Mesenchymal stem cell (in vitro differentiated cells and primary cell): ENCODE measurements around the gene VGF.
"Not testable (repeated sequence)": the region's sequence is repeated elsewhere in the genome, so short reads cannot be mapped to it uniquely, and the experiment has no call there.

Experiments used
- DNase-seq: peaks from one replicate; pipeline ENCODE4 v3.0.0-alpha.2; 2013
- H2AFZ ChIP-seq: one replicate; pipeline ENCODE4 v1.6.1; 2013; ENCODE audit warnings: low read depth, mild to moderate bottlenecking, control low read depth, inconsistent platforms, low read length, moderate library complexity
- H2AK5ac ChIP-seq: 2 replicates; pipeline ENCODE4 v1.6.1; 2013; ENCODE audit warnings: low read length, moderate library complexity, mild to moderate bottlenecking, inconsistent platforms; ENCODE audit not compliant: severe bottlenecking
- H2BK120ac ChIP-seq: one replicate; pipeline ENCODE4 v1.6.1; 2013; ENCODE audit warnings: low read depth, mild to moderate bottlenecking, inconsistent platforms, low read length, moderate library complexity
- H2BK12ac ChIP-seq, 2 experiments: one replicate each; pipeline ENCODE4 v1.6.1; 2013; ENCODE audit warnings: inconsistent platforms in 2 of 2, low read length in 2 of 2, mild to moderate bottlenecking in 2 of 2, moderate library complexity in 2 of 2, control low read depth in 1 of 2
- H2BK15ac ChIP-seq: one replicate; pipeline ENCODE4 v1.6.1; 2013; ENCODE audit warnings: mild to moderate bottlenecking, low read depth, inconsistent platforms; ENCODE audit not compliant: poor library complexity, severe bottlenecking
- H2BK5ac ChIP-seq: 2 replicates; pipeline ENCODE4 v1.6.1; 2013; ENCODE audit warnings: low read depth, mild to moderate bottlenecking, low read length, control low read depth, inconsistent platforms; ENCODE audit not compliant: poor library complexity, severe bottlenecking
- H3K14ac ChIP-seq, 2 experiments: one replicate each; pipeline ENCODE4 v1.6.1; 2013; ENCODE audit warnings: inconsistent platforms in 2 of 2, low read length in 2 of 2, control low read depth in 1 of 2, mild to moderate bottlenecking in 1 of 2, moderate library complexity in 1 of 2
- H3K18ac ChIP-seq, 2 experiments: one replicate each; pipeline ENCODE4 v1.6.1; 2013; ENCODE audit warnings: inconsistent platforms in 2 of 2, low read length in 2 of 2, control low read depth in 1 of 2, low read depth in 1 of 2, mild to moderate bottlenecking in 1 of 2
- H3K23ac ChIP-seq, 2 experiments: one replicate each; pipeline ENCODE4 v1.6.1; 2013; ENCODE audit warnings: inconsistent platforms in 2 of 2, low read length in 2 of 2, mild to moderate bottlenecking in 2 of 2, moderate library complexity in 2 of 2, control low read depth in 1 of 2
- H3K27ac ChIP-seq: 2 replicates; pipeline ENCODE4 v1.5.1; 2013; ENCODE audit warnings: mild to moderate bottlenecking, moderate library complexity, low read length, control low read depth, inconsistent platforms; ENCODE audit not compliant: poor library complexity, severe bottlenecking
- H3K27me3 ChIP-seq, 2 experiments: 2 replicates each; pipeline versions ENCODE4 v1.6.1 to v1.7.0; 2013; ENCODE audit warnings: low read length in 2 of 2, mild to moderate bottlenecking in 2 of 2, moderate library complexity in 2 of 2, control low read depth in 1 of 2, inconsistent platforms in 1 of 2; ENCODE audit not compliant: control insufficient read depth in 1 of 2, insufficient read depth in 1 of 2
- H3K36me3 ChIP-seq, 2 experiments: 2 replicates each; pipeline versions ENCODE4 v1.6.1 to v1.7.0; 2013; ENCODE audit warnings: low read length in 2 of 2, control low read depth in 1 of 2, inconsistent platforms in 1 of 2, low read depth in 1 of 2, mild to moderate bottlenecking in 1 of 2; ENCODE audit not compliant: insufficient read depth in 2 of 2, control insufficient read depth in 1 of 2
- H3K4ac ChIP-seq, 2 experiments: one replicate each; pipeline ENCODE4 v1.6.1; 2013; ENCODE audit warnings: inconsistent platforms in 2 of 2, low read length in 2 of 2, mild to moderate bottlenecking in 2 of 2, moderate library complexity in 2 of 2, control low read depth in 1 of 2, low read depth in 1 of 2
- H3K4me1 ChIP-seq: 2 replicates; pipeline ENCODE4 v1.6.1; 2013; ENCODE audit warnings: low read depth, low read length, control low read depth; ENCODE audit not compliant: control insufficient read depth, insufficient read depth
- H3K4me2 ChIP-seq: 2 replicates; pipeline ENCODE4 v1.6.1; 2013; ENCODE audit warnings: low read length, mild to moderate bottlenecking, inconsistent platforms; ENCODE audit not compliant: poor library complexity, severe bottlenecking
- H3K4me3 ChIP-seq, 2 experiments: 2 replicates each; pipeline versions ENCODE4 v1.5.1 to v1.7.0; 2013; ENCODE audit warnings: low read length in 2 of 2, mild to moderate bottlenecking in 2 of 2, control low read depth in 1 of 2, low read depth in 1 of 2; ENCODE audit not compliant: insufficient read depth in 1 of 2
- H3K79me1 ChIP-seq: replicated peaks from 2 replicates; pipeline ENCODE4 v1.6.1; 2013; ENCODE audit warnings: mild to moderate bottlenecking, control low read depth, low read length, inconsistent platforms; ENCODE audit not compliant: poor library complexity, severe bottlenecking
- H3K9ac ChIP-seq: 2 replicates; pipeline ENCODE4 v1.7.0; 2013; ENCODE audit warnings: mild to moderate bottlenecking, low read length, moderate library complexity
- H3K9me3 ChIP-seq: 2 replicates; pipeline ENCODE4 v1.7.0; 2013; ENCODE audit warnings: mild to moderate bottlenecking, low read length; ENCODE audit not compliant: control insufficient read depth
- H4K8ac ChIP-seq: one replicate; pipeline ENCODE4 v1.6.1; 2013; ENCODE audit warnings: inconsistent platforms, mild to moderate bottlenecking, low read length, moderate library complexity
- H4K91ac ChIP-seq: one replicate; pipeline ENCODE4 v1.6.1; 2013; ENCODE audit warnings: mild to moderate bottlenecking, low read length, inconsistent platforms
- WGBS: methylation state at CpG from one replicate; pipeline ENCODE4 v1.1.7; 2013; ENCODE audit warnings: mixed read lengths; 5-methylcytosine and 5-hydroxymethylcytosine counted together

The VGF gene

DNA sequence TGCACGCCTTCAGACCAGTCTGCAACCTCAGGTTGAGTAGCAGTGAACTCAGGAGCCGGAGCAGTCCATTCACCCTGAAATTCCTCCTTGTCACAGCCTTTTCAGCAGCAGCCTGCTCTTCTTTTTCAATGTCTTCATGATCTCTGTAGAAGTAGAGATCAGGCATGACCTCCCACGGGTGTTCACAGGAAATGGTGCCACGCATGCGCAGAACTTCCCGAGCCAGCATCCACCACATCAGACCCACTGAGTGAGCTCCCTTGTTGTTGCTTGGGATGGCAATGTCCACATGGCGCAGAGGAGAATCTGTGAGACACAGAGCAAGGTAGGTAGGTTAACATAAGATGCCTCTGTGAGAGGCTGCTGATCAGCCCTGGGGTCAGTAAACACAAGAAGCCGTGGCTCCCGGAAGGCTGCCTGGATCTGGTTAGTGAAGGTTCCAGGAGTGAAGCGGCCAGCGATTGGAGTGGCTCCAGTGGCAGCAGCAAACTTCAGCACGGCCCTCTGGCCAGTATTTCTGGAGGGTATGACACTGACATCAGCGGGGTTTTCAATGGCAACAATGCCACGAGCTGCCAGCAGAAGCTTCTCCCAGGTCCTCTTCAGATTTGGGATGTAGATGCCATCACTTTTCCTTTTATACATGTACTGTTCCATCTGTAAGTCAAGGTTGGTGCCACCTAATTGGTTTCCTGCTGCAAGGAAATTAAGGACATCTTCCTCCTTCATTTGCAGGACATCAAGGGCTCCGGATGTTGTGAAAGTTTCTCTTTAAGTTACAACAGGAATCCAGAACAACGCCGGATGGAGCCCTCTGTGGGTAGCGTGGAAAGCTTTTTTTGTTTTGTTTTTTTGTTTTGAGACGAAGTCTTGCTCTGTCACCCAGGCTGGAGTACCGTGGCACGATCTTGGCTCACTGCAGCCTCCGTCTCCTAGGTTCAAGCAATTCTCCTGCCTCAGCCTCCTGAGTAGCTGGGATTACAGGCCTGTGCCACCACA lies 38.7 kb upstream of the VGF start:
- H2BK12ac ChIP-seq, H2AFZ ChIP-seq, H3K4me2 ChIP-seq, H4K8ac ChIP-seq, H3K79me1 ChIP-seq, H3K4me3 ChIP-seq, H3K9ac ChIP-seq, DNase-seq, H3K23ac ChIP-seq, H2AK5ac ChIP-seq, H4K91ac ChIP-seq, H3K9me3 ChIP-seq, H3K27ac ChIP-seq, H3K18ac ChIP-seq, H3K14ac ChIP-seq, H3K4ac ChIP-seq, H2BK5ac ChIP-seq, H2BK15ac ChIP-seq, H2BK120ac ChIP-seq: not testable (repeated sequence)
- Histone ChIP-seq H3K36me3 (peaks cover 29 to 30% of the 10 kb centered on the region in 2 experiments), H3K4me1 (peaks cover 26% of the 10 kb centered on the region), H3K27me3 (peaks cover 41 to 43% of the 10 kb centered on the region in 2 experiments)
- WGBS = 84% methylated on average over 22 of the region's 22 CpGs

- H2BK12ac ChIP-seq = no peak overlapping the region
- no peaks in the 10 kb centered on the region for H3K9me3 ChIP-seq
- no peaks in the 10 kb centered on the region for H3K79me1 ChIP-seq
- no peak overlapping the region for H3K9ac ChIP-seq
- H4K8ac ChIP-seq = no peak overlapping the region
- peaks cover 41 to 52% of the 10 kb centered on the region in 2 experiments for H3K27me3 ChIP-seq
- H4K91ac ChIP-seq = no peak overlapping the region
- H3K27ac ChIP-seq = no peak overlapping the region
- no peak overlapping the region for H3K14ac ChIP-seq
- no peak overlapping the region for H3K23ac ChIP-seq
- no peak overlapping the region for H2BK5ac ChIP-seq
- H2AFZ ChIP-seq = no peak overlapping the region
- H2AK5ac ChIP-seq = no peak overlapping the region
- no peak overlapping the region for H3K4me3 ChIP-seq
- no peak overlapping the region for H3K18ac ChIP-seq
- H3K4me2 ChIP-seq = no peak overlapping the region
- WGBS = 84% methylated on average over 5 of the region's 5 CpGs
- H3K36me3 ChIP-seq = peaks cover 17 to 18% of the 10 kb centered on the region in 2 experiments
- no peak overlapping the region for H2BK15ac ChIP-seq
- no peak overlapping the region for H3K4ac ChIP-seq
- peaks cover 22% of the 10 kb centered on the region for H3K4me1 ChIP-seq
- no peak overlapping the region for H2BK120ac ChIP-seq
- no peak for DNase-seq
Measured at GRCh38 chr7:101202603-101202918, 37.2 kb upstream of the VGF start.

DNA sequence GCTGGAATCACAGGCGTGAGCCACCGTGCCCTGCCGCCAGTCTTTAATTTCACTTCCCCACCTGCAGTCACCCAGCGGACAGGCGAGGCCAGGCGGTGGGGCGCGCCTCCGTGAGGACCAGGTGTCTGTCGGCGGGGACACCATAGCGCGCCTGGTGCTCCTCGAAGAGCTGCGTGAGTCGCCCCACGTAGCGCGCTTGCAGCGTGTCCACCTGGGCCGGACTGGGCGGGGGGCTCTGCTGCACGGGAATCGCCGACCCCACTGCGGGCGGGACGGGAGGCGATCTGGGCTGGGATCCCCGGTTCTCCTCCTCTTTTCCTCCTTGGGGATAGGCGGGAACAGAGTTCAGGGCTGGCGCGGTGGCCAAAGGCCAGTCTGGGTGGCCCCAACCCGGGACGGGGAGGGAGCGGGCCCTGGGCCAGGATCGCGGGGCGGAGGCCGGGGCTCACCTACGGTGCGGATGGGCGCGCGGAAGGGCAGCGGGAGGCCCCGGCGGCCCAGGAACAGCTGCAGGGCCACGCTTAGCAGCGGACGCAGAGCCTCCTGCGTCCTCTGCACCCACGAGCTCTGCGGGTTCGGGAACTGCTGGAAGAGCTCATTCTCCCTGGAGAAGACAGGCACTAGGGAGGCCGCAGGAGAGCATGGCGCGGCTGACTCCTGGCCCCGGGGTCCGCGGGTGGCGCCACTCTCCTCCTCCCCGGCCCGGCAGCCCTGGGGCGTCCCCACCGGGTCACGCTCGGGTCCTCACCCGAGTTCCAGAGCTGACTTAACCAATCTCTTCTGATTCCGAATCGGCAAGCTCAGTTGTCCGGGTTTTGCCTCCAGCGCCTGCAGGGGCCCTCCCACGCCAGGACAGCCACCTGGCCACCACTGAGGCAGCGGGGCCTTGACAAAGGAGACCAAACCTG lies 36.6 kb upstream of the VGF start:
- Histone ChIP-seq H3K14ac (peak overlapping the region in 1 of 2 experiments; percentile 31), H3K4me2 (peak overlapping the region; percentile 36), H3K27me3 (peaks cover 41 to 52% of the 10 kb centered on the region in 2 experiments), H4K8ac (no peak overlapping the region), H2BK120ac (no peak overlapping the region), H3K27ac (no peak overlapping the region), H2BK15ac (no peak overlapping the region), H3K9me3 (no peaks in the 10 kb centered on the region), H3K4me3 (peak overlapping the region in 1 of 2 experiments; percentile 59), H2AFZ (no peak overlapping the region), H3K18ac (no peak overlapping the region), H3K4ac (no peak overlapping the region), H3K9ac (no peak overlapping the region), H2BK12ac (peak overlapping the region in 1 of 2 experiments; percentile 50), H3K79me1 (no peaks in the 10 kb centered on the region), H4K91ac (no peak overlapping the region), H2BK5ac (no peak overlapping the region), H3K23ac (peak overlapping the region in 1 of 2 experiments; percentile 60), H3K36me3 (peaks cover 12% of the 10 kb centered on the region in 2 experiments), H2AK5ac (no peak overlapping the region), H3K4me1 (peaks cover 21% of the 10 kb centered on the region)
- WGBS = 18% methylated on average over 72 of the region's 75 CpGs
- no peak for DNase-seq
